Measurements from ENCODE around the gene NR4A1. TPM values are rescaled to one million over a fixed set of nuclear protein-coding genes. Genes with fewer than 3 reads are reported as not detected.

Gene NR4A1
- total and polyA plus RNA-seq, 4 donors, result 45.1 to 77.9 (median 62.0) TPM

GRCh38 chr12:52050116-52050757, 1.0 kb upstream of the NR4A1 start:
- DNase-seq (peak; percentile 55 to 66 (median 59)), ATAC-seq (ENCODE audit: insufficient read depth, low FRiP score) (no peak)
- Histone ChIP-seq H3K36me3 (ENCODE audit: control insufficient read depth in 4 of 4, insufficient read depth in 4 of 4, low read length in 4 of 4) (peaks cover 0 to 11% (median 5%) of the 10 kb centered on the region in 4 donors), H3K9ac (ENCODE audit: insufficient read depth in 1 of 2, low read length in 2 of 2) (peak overlapping the region; percentile 82 to 84), H3K27ac (ENCODE audit: low read depth in 1 of 2, low read length in 1 of 2) (peak overlapping the region; percentile 98), H3K27me3 (ENCODE audit: control insufficient read depth in 3 of 3, insufficient read depth in 3 of 3, low read length in 2 of 3) (no peaks in the 10 kb centered on the region), H3K9me3 (ENCODE audit: control insufficient read depth in 4 of 4, insufficient read depth in 3 of 4, low read length in 3 of 4) (peaks cover 0 to 2% (median 0%) of the 10 kb centered on the region in 4 donors), H3K4me1 (ENCODE audit: control insufficient read depth in 5 of 5, insufficient read depth in 5 of 5, low read length in 5 of 5) (peaks cover 6 to 35% (median 18%) of the 10 kb centered on the region in 5 donors), H3K4me3 (peak overlapping the region; percentile 9)
- 27 to 28% methylated on average over 16 of the region's 16 CpGs for WGBS, 2 donors
- TF ChIP-seq, protein P1, sequence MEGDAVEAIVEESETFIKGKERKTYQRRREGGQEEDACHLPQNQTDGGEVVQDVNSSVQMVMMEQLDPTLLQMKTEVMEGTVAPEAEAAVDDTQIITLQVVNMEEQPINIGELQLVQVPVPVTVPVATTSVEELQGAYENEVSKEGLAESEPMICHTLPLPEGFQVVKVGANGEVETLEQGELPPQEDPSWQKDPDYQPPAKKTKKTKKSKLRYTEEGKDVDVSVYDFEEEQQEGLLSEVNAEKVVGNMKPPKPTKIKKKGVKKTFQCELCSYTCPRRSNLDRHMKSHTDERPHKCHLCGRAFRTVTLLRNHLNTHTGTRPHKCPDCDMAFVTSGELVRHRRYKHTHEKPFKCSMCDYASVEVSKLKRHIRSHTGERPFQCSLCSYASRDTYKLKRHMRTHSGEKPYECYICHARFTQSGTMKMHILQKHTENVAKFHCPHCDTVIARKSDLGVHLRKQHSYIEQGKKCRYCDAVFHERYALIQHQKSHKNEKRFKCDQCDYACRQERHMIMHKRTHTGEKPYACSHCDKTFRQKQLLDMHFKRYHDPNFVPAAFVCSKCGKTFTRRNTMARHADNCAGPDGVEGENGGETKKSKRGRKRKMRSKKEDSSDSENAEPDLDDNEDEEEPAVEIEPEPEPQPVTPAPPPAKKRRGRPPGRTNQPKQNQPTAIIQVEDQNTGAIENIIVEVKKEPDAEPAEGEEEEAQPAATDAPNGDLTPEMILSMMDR (IDR thresholded peaks at IDR 0.05; ENCODE audit: control extremely low read depth, extremely low read depth), result no peak

DNA sequence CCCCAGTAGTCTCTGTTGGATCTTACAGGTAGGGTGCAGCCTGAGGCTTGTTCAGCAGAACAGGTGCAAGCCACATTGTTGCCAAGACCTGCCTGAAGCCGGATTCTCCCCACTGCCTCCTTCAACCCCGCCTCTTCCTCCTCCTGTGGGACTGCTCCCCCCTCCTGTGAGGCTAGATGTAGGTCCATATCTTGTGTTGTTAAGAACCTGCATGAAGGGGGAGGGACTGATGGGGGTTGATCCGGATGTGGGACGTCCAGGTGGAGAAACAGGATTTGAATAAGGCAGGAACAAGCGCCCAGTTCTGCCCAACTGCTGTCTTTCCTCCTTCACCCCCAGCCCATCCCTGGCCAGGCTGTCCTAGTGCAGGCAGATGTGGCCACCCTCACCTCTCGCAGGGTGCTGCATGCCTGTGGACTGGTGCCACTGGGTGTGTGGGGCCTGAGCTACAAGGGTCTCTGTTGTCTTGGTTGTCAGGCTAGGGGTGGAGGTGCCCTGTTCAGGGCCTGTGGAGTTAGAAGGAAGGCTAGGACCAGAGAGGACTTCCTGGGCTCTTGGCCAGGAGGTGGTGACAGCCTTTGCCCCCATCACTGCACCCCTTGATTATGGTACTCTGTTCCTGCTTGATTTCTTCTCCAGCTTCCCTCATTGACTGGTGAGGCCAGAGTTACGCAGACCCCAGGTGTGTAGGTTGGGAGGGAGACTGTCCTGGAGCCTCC, 1.4 kb downstream of the NR4A1 start:
- TF ChIP-seq, protein P1 (IDR thresholded peaks at IDR 0.05; ENCODE audit: control extremely low read depth, extremely low read depth), result no peak
- Histone ChIP-seq H3K36me3 (ENCODE audit: control insufficient read depth in 4 of 4, insufficient read depth in 4 of 4, low read length in 4 of 4) (peaks cover 0 to 33% (median 9%) of the 10 kb centered on the region in 4 donors), H3K27me3 (ENCODE audit: control insufficient read depth in 3 of 3, insufficient read depth in 3 of 3, low read length in 2 of 3) (no peaks in the 10 kb centered on the region), H3K27ac (ENCODE audit: low read depth in 1 of 2, low read length in 1 of 2) (peak overlapping the region; percentile 21 to 91), H3K9me3 (ENCODE audit: control insufficient read depth in 4 of 4, insufficient read depth in 3 of 4, low read length in 3 of 4) (peaks cover 0 to 4% (median 0%) of the 10 kb centered on the region in 4 donors), H3K4me1 (ENCODE audit: control insufficient read depth in 5 of 5, insufficient read depth in 5 of 5, low read length in 5 of 5) (peaks cover 6 to 19% (median 18%) of the 10 kb centered on the region in 5 donors), H3K4me3 (peak overlapping the region; percentile 65), H3K9ac (ENCODE audit: insufficient read depth in 1 of 2, low read length in 2 of 2) (peak overlapping the region in 1 of 2 donors; percentile 73)
- ATAC-seq (ENCODE audit: insufficient read depth, low FRiP score) (no peak), DNase-seq (peak in 2 of 3 donors; percentile 48 to 51)
- 59 to 78% methylated on average over 7 of the region's 7 CpGs for WGBS, 2 donors

GRCh38 chr12:52053536-52054209, 2.4 kb downstream of the NR4A1 start:
- Histone ChIP-seq H3K4me3 (no peak overlapping the region), H3K27me3 (ENCODE audit: control insufficient read depth in 3 of 3, insufficient read depth in 3 of 3, low read length in 2 of 3) (no peaks in the 10 kb centered on the region), H3K9ac (ENCODE audit: insufficient read depth in 1 of 2, low read length in 2 of 2) (no peak overlapping the region), H3K9me3 (ENCODE audit: control insufficient read depth in 4 of 4, insufficient read depth in 3 of 4, low read length in 3 of 4) (peaks cover 0 to 4% (median 0%) of the 10 kb centered on the region in 4 donors), H3K4me1 (ENCODE audit: control insufficient read depth in 5 of 5, insufficient read depth in 5 of 5, low read length in 5 of 5) (peaks cover 6 to 19% (median 18%) of the 10 kb centered on the region in 5 donors), H3K36me3 (ENCODE audit: control insufficient read depth in 4 of 4, insufficient read depth in 4 of 4, low read length in 4 of 4) (peaks cover under 1 to 36% (median 10%) of the 10 kb centered on the region in 4 donors), H3K27ac (ENCODE audit: low read depth in 1 of 2, low read length in 1 of 2) (no peak overlapping the region)
- TF ChIP-seq, protein P1 (IDR thresholded peaks at IDR 0.05; ENCODE audit: control extremely low read depth, extremely low read depth), result no peak
- ATAC-seq (ENCODE audit: insufficient read depth, low FRiP score) (no peak), DNase-seq (no peak)
- 88 to 92% methylated on average over 9 of the region's 9 CpGs for WGBS, 2 donors
